ENCODE data around the gene SHQ1. TPM values are rescaled to one million over a fixed set of nuclear protein-coding genes. Genes with fewer than 3 reads are reported as not detected.
"Not testable (repeated sequence)": the region's sequence is repeated elsewhere in the genome, so short reads cannot be mapped to it uniquely, and the experiment has no call there.

SHQ1 gene
- total RNA-seq, 2 donors from 2014 or later = 26.4 to 26.7 TPM

DNA sequence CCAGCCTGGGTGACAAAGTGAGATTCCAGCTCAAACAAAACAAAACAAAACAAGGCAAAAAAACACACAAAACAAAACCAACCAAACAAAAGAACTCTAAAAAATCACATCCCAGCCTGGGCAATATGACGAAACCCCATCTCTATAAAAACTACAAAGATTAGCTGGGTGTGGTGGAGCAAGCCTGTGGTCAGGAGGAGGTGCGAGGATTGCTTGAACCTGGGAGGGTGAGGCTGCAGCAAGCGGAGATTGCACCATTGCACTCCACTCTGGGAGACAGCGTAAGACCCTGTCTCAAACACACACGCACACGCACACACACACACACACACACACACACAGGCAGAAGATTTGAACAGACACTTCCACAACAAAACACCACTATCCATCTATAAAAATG is 99.6 kb downstream of the SHQ1 start:
- no peak overlapping the region for H3K4me3 Mint-ChIP-seq

GRCh38 chr3:72746430-72747411 is 101.5 kb downstream of the SHQ1 start:
- Mint-ChIP-seq H3K27ac (no peak overlapping the region), H3K4me1 (ENCODE audit: low read depth) (peaks cover 43% of the 10 kb centered on the region), H3K4me3 (no peak overlapping the region), H3K27me3 (ENCODE audit: low read depth) (no peaks in the 10 kb centered on the region), H3K9me3 (no peaks in the 10 kb centered on the region), H3K36me3 (ENCODE audit: insufficient read depth in 2 of 2) (peaks cover 0 to 2% of the 10 kb centered on the region in 2 donors)
- ATAC-seq (replicated peaks in 1 of 2) (no peak), DNase-seq (no peak)

More for the DNA sequence above, 99.6 kb downstream of the SHQ1 start:
- ATAC-seq (replicated peaks in 1 of 2) = peak in 1 of 2 donors; percentile 23
- H3K27me3 Mint-ChIP-seq (ENCODE audit: low read depth) = no peaks in the 10 kb centered on the region
- H3K27ac Mint-ChIP-seq = no peak overlapping the region
- no peaks in the 10 kb centered on the region for H3K9me3 Mint-ChIP-seq
- peaks cover 0 to 6% of the 10 kb centered on the region in 2 donors for H3K36me3 Mint-ChIP-seq (ENCODE audit: insufficient read depth in 2 of 2)
- no peak for DNase-seq
- peaks cover 55% of the 10 kb centered on the region for H3K4me1 Mint-ChIP-seq (ENCODE audit: low read depth)

GRCh38 chr3:72745146-72745999 is 102.9 kb downstream of the SHQ1 start:
- Mint-ChIP-seq H3K4me1 (ENCODE audit: low read depth) (peaks cover 37% of the 10 kb centered on the region), H3K27ac (no peak overlapping the region), H3K36me3 (ENCODE audit: insufficient read depth in 2 of 2) (peaks cover 0 to 3% of the 10 kb centered on the region in 2 donors), H3K27me3 (ENCODE audit: low read depth) (no peaks in the 10 kb centered on the region), H3K4me3 (no peak overlapping the region), H3K9me3 (no peaks in the 10 kb centered on the region)
- no peak for DNase-seq
- ATAC-seq (replicated peaks in 1 of 2) = no peak

DNA sequence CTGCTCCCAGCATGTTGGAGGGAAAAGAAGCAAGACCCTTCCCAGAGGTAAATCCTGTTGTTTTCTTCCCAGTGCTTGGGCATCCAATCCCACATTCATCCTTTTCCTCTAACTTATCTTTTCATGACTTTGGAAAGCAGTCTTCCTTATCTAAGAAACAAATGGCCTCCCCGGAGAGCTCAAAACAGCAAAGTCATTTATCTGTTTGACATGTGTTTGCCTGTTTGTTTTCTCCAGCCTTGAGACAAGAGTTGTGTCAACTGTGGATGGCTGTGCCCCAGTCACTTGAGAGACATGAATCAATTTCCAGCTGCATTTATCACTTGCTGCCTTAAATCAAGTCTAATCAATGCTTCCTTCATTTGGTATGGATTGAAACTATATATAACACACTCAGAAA is 103.9 kb downstream of the SHQ1 start:
- Mint-ChIP-seq H3K36me3 (ENCODE audit: insufficient read depth in 2 of 2) (peaks cover 0 to 1% of the 10 kb centered on the region in 2 donors), H3K9me3 (no peaks in the 10 kb centered on the region), H3K27ac (no peak overlapping the region), H3K4me3 (no peak overlapping the region), H3K27me3 (ENCODE audit: low read depth) (no peaks in the 10 kb centered on the region), H3K4me1 (ENCODE audit: low read depth) (peaks cover 36% of the 10 kb centered on the region)
- ATAC-seq (replicated peaks in 1 of 2) (no peak), DNase-seq (no peak)

GRCh38 chr3:72739531-72740466 is 108.4 kb downstream of the SHQ1 start:
- Mint-ChIP-seq H3K27me3 (ENCODE audit: low read depth) (no peaks in the 10 kb centered on the region), H3K36me3 (ENCODE audit: insufficient read depth in 2 of 2) (peaks cover 3 to 5% of the 10 kb centered on the region in 2 donors), H3K4me1 (ENCODE audit: low read depth) (peaks cover 23% of the 10 kb centered on the region), H3K4me3 (peak overlapping the region; percentile 89 to 95), H3K27ac (no peak overlapping the region), H3K9me3 (peaks cover 0 to 1% of the 10 kb centered on the region in 2 donors)
- ATAC-seq (replicated peaks in 1 of 2) (no peak), DNase-seq (no peak)

- DNase-seq (peak; percentile 83 to 84), ATAC-seq (replicated peaks in 1 of 2) (peak; percentile 98)
- peaks cover 0 to 1% of the 10 kb centered on the region in 2 donors for H3K9me3 Mint-ChIP-seq
- H3K4me3 Mint-ChIP-seq = peak overlapping the region; percentile 89 to 95
- no peaks in the 10 kb centered on the region for H3K27me3 Mint-ChIP-seq (ENCODE audit: low read depth)
- peak overlapping the region; percentile 8 for H3K27ac Mint-ChIP-seq
- H3K4me1 Mint-ChIP-seq (ENCODE audit: low read depth) = peaks cover 23% of the 10 kb centered on the region
- H3K36me3 Mint-ChIP-seq (ENCODE audit: insufficient read depth in 2 of 2) = peaks cover 3 to 8% of the 10 kb centered on the region in 2 donors
Measured at GRCh38 chr3:72738752-72739530, 109.3 kb downstream of the SHQ1 start.

GRCh38 chr3:72735072-72735471 is 113.2 kb downstream of the SHQ1 start:
- not testable (repeated sequence) for H3K9me3 Mint-ChIP-seq
- H3K4me1 Mint-ChIP-seq (ENCODE audit: low read depth) = peaks cover 16% of the 10 kb centered on the region

DNA sequence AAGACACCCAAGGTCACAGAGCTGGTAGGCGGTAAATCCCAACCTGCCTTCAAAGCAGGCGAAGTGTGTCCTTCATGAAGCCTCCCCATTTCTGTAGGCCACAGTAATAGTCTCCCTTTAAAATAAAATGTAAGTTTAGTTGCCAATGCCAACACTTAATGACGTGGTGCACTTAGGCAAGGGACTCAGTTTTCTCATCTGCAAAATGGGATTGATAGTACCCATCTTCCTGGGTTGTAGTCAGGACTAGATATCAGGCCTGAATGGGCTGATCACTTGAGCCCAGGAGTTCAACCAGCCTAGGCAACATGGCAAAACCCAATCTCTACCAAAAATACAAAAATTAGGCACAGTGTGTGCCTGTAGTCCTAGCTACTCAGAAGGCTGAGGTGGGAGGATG is 114.6 kb downstream of the SHQ1 start:
- Mint-ChIP-seq H3K9me3 (peaks cover 2 to 4% of the 10 kb centered on the region in 2 donors), H3K27ac (no peak overlapping the region), H3K4me3 (no peak overlapping the region), H3K4me1 (ENCODE audit: low read depth) (peaks cover 5% of the 10 kb centered on the region), H3K36me3 (ENCODE audit: insufficient read depth in 2 of 2) (peaks cover 4 to 16% of the 10 kb centered on the region in 2 donors), H3K27me3 (ENCODE audit: low read depth) (no peaks in the 10 kb centered on the region)
- DNase-seq (no peak), ATAC-seq (replicated peaks in 1 of 2) (no peak)

More at GRCh38 chr3:72735072-72735471, 113.2 kb downstream of the SHQ1 start:
- not testable (repeated sequence) for H3K27ac Mint-ChIP-seq; H3K27me3 Mint-ChIP-seq (ENCODE audit: low read depth); DNase-seq; H3K4me3 Mint-ChIP-seq; ATAC-seq (replicated peaks in 1 of 2)
- H3K36me3 Mint-ChIP-seq (ENCODE audit: insufficient read depth in 2 of 2) = peaks cover 4 to 16% of the 10 kb centered on the region in 2 donors

DNA sequence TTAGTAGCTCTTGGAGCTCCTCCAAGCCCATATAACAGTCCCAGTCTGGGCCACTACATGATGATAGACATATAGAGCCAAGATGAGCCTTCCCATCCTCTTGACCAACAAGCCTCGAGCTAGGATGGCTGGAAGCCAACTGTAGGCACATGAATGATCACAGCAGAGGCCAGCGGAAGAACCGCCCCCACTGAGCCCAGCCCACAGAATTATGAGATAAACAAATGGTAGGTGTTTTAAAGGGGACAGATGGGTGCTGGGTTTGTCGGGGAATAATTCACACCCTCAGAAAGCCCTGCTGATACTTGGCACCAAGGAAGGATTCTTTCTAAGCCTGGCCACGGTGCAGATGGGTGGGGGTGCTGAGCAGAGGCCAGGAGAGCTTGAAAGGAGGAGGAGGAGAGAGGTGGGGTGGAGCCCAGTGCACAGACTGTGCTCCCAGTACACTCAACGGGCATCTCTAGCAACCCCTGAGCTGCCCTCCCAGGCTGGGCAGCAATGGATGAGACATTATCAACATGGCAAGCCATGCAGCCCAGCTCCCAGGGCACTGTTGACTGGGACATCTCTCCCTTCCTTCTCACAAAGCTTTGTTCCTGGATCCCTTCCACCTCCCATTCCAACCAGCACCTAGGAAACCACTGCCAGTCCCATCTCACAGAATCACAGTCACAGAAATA is 115.4 kb downstream of the SHQ1 start:
- not testable (repeated sequence) for H3K27me3 Mint-ChIP-seq (ENCODE audit: low read depth); H3K27ac Mint-ChIP-seq; DNase-seq; H3K4me1 Mint-ChIP-seq (ENCODE audit: low read depth); ATAC-seq (replicated peaks in 1 of 2); H3K9me3 Mint-ChIP-seq; H3K4me3 Mint-ChIP-seq
- H3K36me3 Mint-ChIP-seq (ENCODE audit: insufficient read depth in 2 of 2) = peaks cover 4 to 16% of the 10 kb centered on the region in 2 donors

GRCh38 chr3:72728958-72729467 is 119.2 kb downstream of the SHQ1 start:
- peaks cover 2 to 10% of the 10 kb centered on the region in 2 donors for H3K36me3 Mint-ChIP-seq (ENCODE audit: insufficient read depth in 2 of 2)
- peaks cover 14% of the 10 kb centered on the region for H3K4me1 Mint-ChIP-seq (ENCODE audit: low read depth)
- no peak overlapping the region for H3K4me3 Mint-ChIP-seq
- H3K27me3 Mint-ChIP-seq (ENCODE audit: low read depth) = no peaks in the 10 kb centered on the region
- DNase-seq (no peak), ATAC-seq (replicated peaks in 1 of 2) (no peak)
- H3K27ac Mint-ChIP-seq = no peak overlapping the region
- peaks cover 2% of the 10 kb centered on the region in 2 donors for H3K9me3 Mint-ChIP-seq

DNA sequence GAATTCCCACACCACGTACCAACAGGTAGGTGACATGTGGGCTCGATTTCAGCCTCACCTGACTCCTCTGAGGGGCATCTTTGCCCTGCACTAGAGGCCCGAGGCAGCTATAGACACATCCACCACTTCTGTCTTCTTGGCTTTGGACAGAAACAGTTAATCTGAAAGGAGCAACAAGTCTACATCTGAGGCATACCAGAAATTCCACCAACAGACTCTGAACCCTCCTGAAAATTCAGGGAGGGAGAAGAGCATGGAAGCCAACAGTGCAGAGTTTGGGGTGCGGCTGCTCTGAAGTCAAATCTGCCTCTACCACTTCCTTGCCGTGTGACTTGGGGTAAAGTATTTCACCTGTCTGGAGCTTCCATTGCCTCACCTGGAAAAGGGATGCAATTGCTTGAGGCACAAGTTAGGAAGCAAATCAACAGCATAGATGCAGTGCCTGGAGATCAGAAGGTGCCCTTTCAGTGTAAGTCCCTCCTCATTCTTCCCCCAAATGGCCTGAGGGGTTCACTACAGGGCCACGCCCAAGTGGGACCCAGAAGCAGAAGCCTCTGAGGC is 119.8 kb downstream of the SHQ1 start:
- no peak for DNase-seq
- Mint-ChIP-seq H3K4me3 (no peak overlapping the region), H3K27me3 (ENCODE audit: low read depth) (no peaks in the 10 kb centered on the region), H3K36me3 (ENCODE audit: insufficient read depth in 2 of 2) (peaks cover 2 to 8% of the 10 kb centered on the region in 2 donors), H3K9me3 (peaks cover 2% of the 10 kb centered on the region in 2 donors), H3K27ac (no peak overlapping the region), H3K4me1 (ENCODE audit: low read depth) (peaks cover 20% of the 10 kb centered on the region)
- ATAC-seq (replicated peaks in 1 of 2) = no peak
